Transverse colon (tissue), 4 donors: ENCODE measurements around the gene ABCA12. TPM values are rescaled to one million over a fixed set of nuclear protein-coding genes. Genes with fewer than 3 reads are reported as not detected.

ENCODE experiments used
- DNase-seq: peaks from one replicate; pipeline ENCODE4 v3.0.0-alpha.2; 2019
- H3K27ac ChIP-seq, 4 donors: fragments of 200-600 bp; sonication (generic); 2 replicates each; pipeline ENCODE4 v1.5.1; 2016 to 2018; ENCODE audit warnings: inconsistent platforms in 4 of 4
- H3K27me3 ChIP-seq: fragments of 200-600 bp; sonication (generic); 2 replicates; pipeline ENCODE4 v1.5.1; 2017; ENCODE audit warnings: inconsistent platforms
- H3K36me3 ChIP-seq, 4 donors: fragments of 200-600 bp; sonication (generic); 2 replicates each; pipeline ENCODE4 v1.5.1; 2017 to 2019; ENCODE audit warnings: inconsistent platforms in 4 of 4
- H3K4me1 ChIP-seq, 4 donors: fragments of 200-600 bp; sonication (generic); 2 replicates each; pipeline ENCODE4 v1.5.1; 2017 to 2020; ENCODE audit warnings: inconsistent platforms in 4 of 4
- H3K4me3 ChIP-seq, 4 donors: fragments of 200-600 bp; sonication (generic); 1 replicate in 1 of 4; 2 replicates in 3 of 4; pipeline versions ENCODE4 v1.5.1 to v1.6.1; 2017 to 2019; ENCODE audit warnings: inconsistent platforms in 4 of 4
- H3K9me3 ChIP-seq, 2 donors: fragments of 200-600 bp; sonication (generic); 2 replicates each; pipeline ENCODE4 v1.5.1; 2017 to 2019; ENCODE audit warnings: inconsistent platforms in 2 of 2
- EP300 ChIP-seq: sonication (generic); formaldehyde crosslinking; IDR thresholded peaks from one replicate; pipeline ENCODE4 v1.6.1; 2017; ENCODE audit warnings: antibody characterized with exemption, low read depth
- POLR2A ChIP-seq: fragments of 450-650 bp; IDR thresholded peaks from one replicate; pipeline ENCODE4 v1.6.1; 2016; ENCODE audit warnings: antibody characterized with exemption, mild to moderate bottlenecking, moderate library complexity
- POLR2AphosphoS5 ChIP-seq, 3 donors: sonication (generic); formaldehyde crosslinking; IDR thresholded peaks; one replicate each; pipeline ENCODE4 v1.6.1; 2016; ENCODE audit warnings: antibody characterized with exemption in 3 of 3
- WGBS, 2 donors: methylation state at CpG; one replicate each; pipeline ENCODE4 v1.1.5; 2018; ENCODE audit warnings: low coverage in 1 of 2; 5-methylcytosine and 5-hydroxymethylcytosine counted together
- in situ Hi-C, 4 donors: fragments of 200-750 bp; cut with MboI; loops; one replicate each; pipeline versions ENCODE4 v1.15.0 to v1.15.1; 2017; ENCODE audit warnings: low sequenced_read_pairs in 3 of 4, low pct_ligation_motif_present in 1 of 4, low pct_unique_long_range_greater_than_20kb in 1 of 4
- intact Hi-C: fragments of 100-400 bp; cut with DNase I; formaldehyde crosslinking; loops from one replicate; pipeline ENCODE4 v1.15.1; 2023; ENCODE audit warnings: low total_unique reads
- total RNA-seq, 4 donors: library from RNA; depleted of rRNA; stranded (reverse); fragments of >200 nt; gene quantifications; one replicate each; pipeline ENCODE4 v1.1.0, GENCODE V29; 2016
- TF ChIP-seq, protein P1 (sequence below), 5 experiments: fragments of 200-600 bp in 3 of 5; fragments of 450-650 bp in 2 of 5; sonication (generic) in 3 of 5; IDR thresholded peaks; 1 replicate in 2 of 5; 2 replicates in 3 of 5; pipeline ENCODE4 v1.5.1; 2016 to 2017; ENCODE audit warnings: antibody characterized with exemption in 5 of 5, inconsistent platforms in 3 of 5, mild to moderate bottlenecking in 2 of 5, moderate library complexity in 1 of 5

ABCA12 gene
- total RNA-seq, 4 donors from 2014 or later: 0.14 to 0.16 TPM; not detected in 2

GRCh38 chr2:214989187-214989586 lies 149.2 kb downstream of the ABCA12 start:
- Histone ChIP-seq H3K9me3 (no peaks in the 10 kb centered on the region), H3K4me3 (no peak overlapping the region), H3K4me1 (no peaks in the 10 kb centered on the region), H3K27me3 (no peaks in the 10 kb centered on the region), H3K36me3 (no peaks in the 10 kb centered on the region), H3K27ac (no peak overlapping the region)
- WGBS, 2 donors: 74 to 78% methylated on average over 3 of the region's 3 CpGs
- intact Hi-C loops (no loop called here), in situ Hi-C loops (no loop called here)
- no peak for DNase-seq
- TF ChIP-seq POLR2AphosphoS5 (IDR thresholded peaks at IDR 0.05) (no peak), POLR2A (no peak), EP300 (no peak)
- TF ChIP-seq, protein P1, sequence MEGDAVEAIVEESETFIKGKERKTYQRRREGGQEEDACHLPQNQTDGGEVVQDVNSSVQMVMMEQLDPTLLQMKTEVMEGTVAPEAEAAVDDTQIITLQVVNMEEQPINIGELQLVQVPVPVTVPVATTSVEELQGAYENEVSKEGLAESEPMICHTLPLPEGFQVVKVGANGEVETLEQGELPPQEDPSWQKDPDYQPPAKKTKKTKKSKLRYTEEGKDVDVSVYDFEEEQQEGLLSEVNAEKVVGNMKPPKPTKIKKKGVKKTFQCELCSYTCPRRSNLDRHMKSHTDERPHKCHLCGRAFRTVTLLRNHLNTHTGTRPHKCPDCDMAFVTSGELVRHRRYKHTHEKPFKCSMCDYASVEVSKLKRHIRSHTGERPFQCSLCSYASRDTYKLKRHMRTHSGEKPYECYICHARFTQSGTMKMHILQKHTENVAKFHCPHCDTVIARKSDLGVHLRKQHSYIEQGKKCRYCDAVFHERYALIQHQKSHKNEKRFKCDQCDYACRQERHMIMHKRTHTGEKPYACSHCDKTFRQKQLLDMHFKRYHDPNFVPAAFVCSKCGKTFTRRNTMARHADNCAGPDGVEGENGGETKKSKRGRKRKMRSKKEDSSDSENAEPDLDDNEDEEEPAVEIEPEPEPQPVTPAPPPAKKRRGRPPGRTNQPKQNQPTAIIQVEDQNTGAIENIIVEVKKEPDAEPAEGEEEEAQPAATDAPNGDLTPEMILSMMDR (IDR thresholded peaks at IDR 0.05): no peak

DNA sequence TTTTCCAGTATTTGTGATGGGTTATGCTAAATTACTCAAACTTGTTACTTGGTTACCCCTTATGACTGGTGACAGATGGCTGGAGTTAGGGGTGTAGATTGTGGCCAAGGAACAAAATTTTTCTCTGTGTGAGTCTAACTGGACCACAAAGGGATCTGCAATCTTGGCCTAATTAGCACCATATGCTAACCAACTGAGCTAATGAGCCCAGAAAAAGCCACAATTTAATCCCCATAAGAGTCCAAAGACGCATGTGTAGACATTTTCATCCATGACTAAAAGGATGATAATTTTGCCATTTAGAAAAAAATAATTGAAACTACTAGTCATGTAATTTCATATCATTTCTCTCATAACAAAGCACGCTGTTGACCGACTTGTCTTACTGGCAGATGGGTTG lies 151.2 kb downstream of the ABCA12 start:
- H3K9me3 ChIP-seq: no peaks in the 10 kb centered on the region
- no peak overlapping the region for H3K4me3 ChIP-seq
- in situ Hi-C loops: no loop called here
- no peaks in the 10 kb centered on the region for H3K27me3 ChIP-seq
- TF ChIP-seq EP300 (no peak), POLR2AphosphoS5 (IDR thresholded peaks at IDR 0.05) (no peak), POLR2A (no peak)
- TF ChIP-seq, protein P1 (IDR thresholded peaks at IDR 0.05): no peak
- WGBS, 2 donors: 83 to 90% methylated on average over 2 to 3 of the region's 3 CpGs
- no peak overlapping the region for H3K27ac ChIP-seq
- no peaks in the 10 kb centered on the region for H3K36me3 ChIP-seq
- H3K4me1 ChIP-seq: no peaks in the 10 kb centered on the region
- intact Hi-C loops: no loop called here
- no peak for DNase-seq

- WGBS, 2 donors: 37 to 45% methylated on average over 2 to 3 of the region's 3 CpGs
- DNase-seq: no peak
- H3K4me1 ChIP-seq: no peaks in the 10 kb centered on the region
Observed at GRCh38 chr2:214985619-214986018, 152.8 kb downstream of the ABCA12 start.

GRCh38 chr2:214966420-214966819 lies 172.0 kb downstream of the ABCA12 start:
- in situ Hi-C loops (no loop called here), intact Hi-C loops (no loop called here)
- H3K4me3 ChIP-seq: no peak overlapping the region
- DNase-seq: no peak
- no peaks in the 10 kb centered on the region for H3K4me1 ChIP-seq
- WGBS, 2 donors: 75 to 85% methylated on average over 5 of the region's 5 CpGs
- no peak overlapping the region for H3K27ac ChIP-seq
- no peaks in the 10 kb centered on the region for H3K9me3 ChIP-seq
- H3K27me3 ChIP-seq: no peaks in the 10 kb centered on the region
- no peaks in the 10 kb centered on the region for H3K36me3 ChIP-seq
- no peak for TF ChIP-seq POLR2A

More at GRCh38 chr2:214985619-214986018, 152.8 kb downstream of the ABCA12 start:
- no peak for TF ChIP-seq EP300
- TF ChIP-seq, protein P1 (IDR thresholded peaks at IDR 0.05): no peak
- TF ChIP-seq POLR2A: no peak
- TF ChIP-seq POLR2AphosphoS5 (IDR thresholded peaks at IDR 0.05): no peak
- in situ Hi-C loops (no loop called here), intact Hi-C loops (no loop called here)
- Histone ChIP-seq H3K4me3 (no peak overlapping the region), H3K27ac (no peak overlapping the region), H3K9me3 (no peaks in the 10 kb centered on the region), H3K27me3 (no peaks in the 10 kb centered on the region), H3K36me3 (no peaks in the 10 kb centered on the region)

DNA sequence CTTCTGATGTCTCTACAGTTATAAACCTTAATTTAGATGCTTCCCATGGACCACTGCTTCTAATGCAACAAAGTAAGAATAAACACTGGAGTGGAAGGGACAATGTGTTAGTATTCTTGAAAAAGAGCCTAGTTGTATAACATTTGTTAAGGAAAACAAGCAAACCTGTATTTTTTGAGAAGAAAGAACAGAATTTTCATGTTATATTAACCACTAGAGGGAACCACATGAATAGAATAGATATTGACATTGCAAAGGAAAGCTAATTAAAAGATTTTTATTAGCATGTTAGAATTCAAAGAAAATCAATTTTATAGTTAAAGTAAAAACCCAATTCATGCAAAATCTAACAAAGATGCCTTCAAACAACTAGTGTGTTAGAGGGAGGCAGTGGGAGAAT lies 177.7 kb downstream of the ABCA12 start:
- intact Hi-C loops: no loop called here
- in situ Hi-C loops: no loop called here
- H3K4me1 ChIP-seq: no peaks in the 10 kb centered on the region
- TF ChIP-seq EP300 (no peak), POLR2AphosphoS5 (IDR thresholded peaks at IDR 0.05) (no peak), POLR2A (no peak)
- TF ChIP-seq, protein P1 (IDR thresholded peaks at IDR 0.05): no peak
- no peaks in the 10 kb centered on the region for H3K36me3 ChIP-seq
- H3K4me3 ChIP-seq: no peak overlapping the region
- DNase-seq: no peak
- H3K9me3 ChIP-seq: no peaks in the 10 kb centered on the region
- H3K27me3 ChIP-seq: no peaks in the 10 kb centered on the region
- H3K27ac ChIP-seq: no peak overlapping the region
